ENCODE measurements around the gene CLPX. TPM values are rescaled to one million over a fixed set of nuclear protein-coding genes. Genes with fewer than 3 reads are reported as not detected.
"Not testable (repeated sequence)": the region's sequence is repeated elsewhere in the genome, so short reads cannot be mapped to it uniquely, and the experiment has no call there.

CLPX gene
- total RNA-seq, 1 donor from 2014 or later, result 72.6 TPM

DNA sequence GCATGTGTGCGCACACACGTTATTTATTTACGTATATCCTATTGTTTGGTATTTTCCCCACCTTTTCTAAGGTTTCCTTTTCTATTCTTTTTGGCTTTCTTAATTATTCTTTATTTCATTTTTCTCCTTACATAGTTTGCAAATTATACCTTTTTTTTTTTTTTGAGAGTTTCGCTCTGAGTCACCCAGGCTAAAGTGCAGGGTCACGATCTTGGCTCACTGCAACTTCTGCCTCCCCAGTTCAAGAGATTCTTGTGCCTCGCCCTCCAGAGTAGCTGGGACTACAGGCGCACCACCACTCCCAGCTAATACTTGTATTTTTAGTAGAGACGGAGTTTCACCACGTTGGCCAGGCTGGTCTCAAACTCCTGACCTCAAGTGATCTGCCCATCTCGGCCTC, 46.2 kb upstream of the CLPX start:
- Histone ChIP-seq H3K4me2 (no peak overlapping the region), H3K9me3 (ENCODE audit: low read depth) (no peaks in the 10 kb centered on the region), H3K4me3 (no peak overlapping the region), H3K79me2 (ENCODE audit: low read depth) (no peaks in the 10 kb centered on the region), H3K27me3 (no peaks in the 10 kb centered on the region), H3K36me3 (no peaks in the 10 kb centered on the region), H3K4me1 (no peaks in the 10 kb centered on the region), H3F3A (ENCODE audit: low read depth) (no peaks in the 10 kb centered on the region), H4K20me1 (ENCODE audit: low read depth) (no peaks in the 10 kb centered on the region), H2AFZ (replicated peaks) (no peak overlapping the region), H3K9ac (no peak overlapping the region), H3K27ac (no peak overlapping the region)
- peaks cover 4% of the 10 kb centered on the region for H3K4me1 Mint-ChIP-seq
- H3K36me3 Mint-ChIP-seq, result no peaks in the 10 kb centered on the region
- no peak overlapping the region for H3K4me3 Mint-ChIP-seq
- no peak overlapping the region for H3K27ac Mint-ChIP-seq
- no peak for DNase-seq (ENCODE audit: low spot score)
- no peak for TF ChIP-seq EZH2phosphoT487 (IDR thresholded peaks at IDR 0.05)
- TF ChIP-seq, protein P1, sequence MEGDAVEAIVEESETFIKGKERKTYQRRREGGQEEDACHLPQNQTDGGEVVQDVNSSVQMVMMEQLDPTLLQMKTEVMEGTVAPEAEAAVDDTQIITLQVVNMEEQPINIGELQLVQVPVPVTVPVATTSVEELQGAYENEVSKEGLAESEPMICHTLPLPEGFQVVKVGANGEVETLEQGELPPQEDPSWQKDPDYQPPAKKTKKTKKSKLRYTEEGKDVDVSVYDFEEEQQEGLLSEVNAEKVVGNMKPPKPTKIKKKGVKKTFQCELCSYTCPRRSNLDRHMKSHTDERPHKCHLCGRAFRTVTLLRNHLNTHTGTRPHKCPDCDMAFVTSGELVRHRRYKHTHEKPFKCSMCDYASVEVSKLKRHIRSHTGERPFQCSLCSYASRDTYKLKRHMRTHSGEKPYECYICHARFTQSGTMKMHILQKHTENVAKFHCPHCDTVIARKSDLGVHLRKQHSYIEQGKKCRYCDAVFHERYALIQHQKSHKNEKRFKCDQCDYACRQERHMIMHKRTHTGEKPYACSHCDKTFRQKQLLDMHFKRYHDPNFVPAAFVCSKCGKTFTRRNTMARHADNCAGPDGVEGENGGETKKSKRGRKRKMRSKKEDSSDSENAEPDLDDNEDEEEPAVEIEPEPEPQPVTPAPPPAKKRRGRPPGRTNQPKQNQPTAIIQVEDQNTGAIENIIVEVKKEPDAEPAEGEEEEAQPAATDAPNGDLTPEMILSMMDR (IDR thresholded peaks at IDR 0.05), result no peak
- TF ChIP-seq EZH2 (IDR thresholded peaks at IDR 0.05), result no peak
- no peaks in the 10 kb centered on the region for H3K9me3 Mint-ChIP-seq
- H3K27me3 Mint-ChIP-seq (ENCODE audit: insufficient read depth, low read depth), result peaks cover 1% of the 10 kb centered on the region

DNA sequence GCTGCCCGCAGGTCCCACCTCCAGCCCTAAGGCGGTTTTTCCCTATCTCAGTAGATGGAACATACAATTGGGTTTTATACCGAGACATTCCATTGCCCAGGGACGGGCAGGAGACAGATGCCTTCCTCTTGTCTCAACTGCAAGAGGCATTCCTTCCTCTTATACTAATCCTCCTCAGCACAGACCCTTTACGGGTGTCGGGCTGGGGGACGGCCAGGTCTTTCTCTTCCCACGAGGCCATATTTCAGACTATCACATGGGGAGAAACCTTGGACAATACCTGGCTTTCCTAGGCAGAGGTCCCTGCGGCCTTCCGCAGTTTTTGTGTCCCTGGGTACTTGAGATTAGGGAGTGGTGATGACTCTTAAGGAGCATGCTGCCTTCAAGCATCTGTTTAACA, 41.8 kb upstream of the CLPX start:
- DNase-seq (ENCODE audit: low spot score); H3K36me3 ChIP-seq; H3K9me3 ChIP-seq (ENCODE audit: low read depth); H3K4me2 ChIP-seq; H4K20me1 ChIP-seq (ENCODE audit: low read depth); H3K4me3 Mint-ChIP-seq; H3K9me3 Mint-ChIP-seq; H3K4me3 ChIP-seq; H3K27me3 ChIP-seq; H3F3A ChIP-seq (ENCODE audit: low read depth); H3K27me3 Mint-ChIP-seq (ENCODE audit: insufficient read depth, low read depth); H3K9ac ChIP-seq; H2AFZ ChIP-seq (replicated peaks); H3K4me1 ChIP-seq; H3K79me2 ChIP-seq (ENCODE audit: low read depth); H3K27ac ChIP-seq; H3K27ac Mint-ChIP-seq; H3K36me3 Mint-ChIP-seq: not testable (repeated sequence)
- H3K4me1 Mint-ChIP-seq, result peaks cover 12% of the 10 kb centered on the region

DNA sequence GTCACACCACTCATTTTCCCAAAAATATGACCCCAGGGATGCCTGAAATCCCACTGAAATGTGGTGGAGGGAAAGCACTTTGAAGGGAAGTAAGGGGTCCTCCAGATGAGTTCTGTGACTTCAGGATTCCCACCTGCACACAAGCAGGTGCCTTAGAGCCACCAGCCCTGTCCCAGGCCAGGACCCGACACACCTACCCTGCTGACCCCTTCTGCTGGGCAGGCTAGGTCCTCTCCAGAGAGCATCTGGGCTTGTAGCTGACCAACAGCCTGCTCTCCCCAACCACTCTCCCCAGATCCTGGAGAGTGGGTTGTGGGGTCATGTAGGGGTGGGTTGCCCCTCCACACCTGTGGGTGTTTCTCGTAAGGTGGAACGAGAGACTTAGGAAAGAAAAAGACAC, 41.1 kb upstream of the CLPX start:
- no peak overlapping the region for H2AFZ ChIP-seq (replicated peaks)
- H4K20me1 ChIP-seq (ENCODE audit: low read depth), result no peaks in the 10 kb centered on the region
- no peaks in the 10 kb centered on the region for H3K4me1 ChIP-seq
- no peak for DNase-seq (ENCODE audit: low spot score)
- Mint-ChIP-seq H3K27ac (no peak overlapping the region), H3K36me3 (no peaks in the 10 kb centered on the region), H3K4me3 (no peak overlapping the region), H3K27me3 (ENCODE audit: insufficient read depth, low read depth) (peaks cover 2% of the 10 kb centered on the region), H3K4me1 (peaks cover 15% of the 10 kb centered on the region), H3K9me3 (no peaks in the 10 kb centered on the region)
- H3K79me2 ChIP-seq (ENCODE audit: low read depth), result no peaks in the 10 kb centered on the region
- H3K36me3 ChIP-seq, result no peaks in the 10 kb centered on the region
- no peaks in the 10 kb centered on the region for H3K9me3 ChIP-seq (ENCODE audit: low read depth)
- no peaks in the 10 kb centered on the region for H3F3A ChIP-seq (ENCODE audit: low read depth)
- H3K27me3 ChIP-seq, result no peaks in the 10 kb centered on the region
- H3K9ac ChIP-seq, result no peak overlapping the region
- no peak overlapping the region for H3K27ac ChIP-seq
- H3K4me2 ChIP-seq, result no peak overlapping the region
- H3K4me3 ChIP-seq, result no peak overlapping the region
- TF ChIP-seq, protein P1 (IDR thresholded peaks at IDR 0.05), result no peak
- TF ChIP-seq EZH2phosphoT487 (IDR thresholded peaks at IDR 0.05) (no peak), EZH2 (IDR thresholded peaks at IDR 0.05) (no peak)

DNA sequence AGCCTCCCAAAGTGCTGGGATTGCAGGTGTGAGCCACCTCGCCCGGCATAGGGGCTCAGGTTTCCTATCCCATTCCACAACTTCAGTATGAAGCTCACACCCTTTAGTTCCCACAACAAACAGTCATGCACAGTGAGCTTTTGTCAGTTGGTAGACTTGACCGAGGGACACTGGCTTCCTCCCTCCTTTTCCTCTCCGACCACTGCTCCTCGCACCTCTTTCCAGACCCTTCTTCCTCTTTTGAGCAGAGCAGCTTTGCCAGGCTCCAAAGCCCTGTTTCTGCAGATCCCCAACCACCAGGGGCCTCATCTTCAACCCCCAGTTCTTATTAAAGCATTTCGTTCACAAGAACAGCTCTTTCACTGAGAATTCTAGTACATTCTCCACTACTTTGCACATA, 38.9 kb upstream of the CLPX start:
- Histone ChIP-seq H3K27me3 (no peaks in the 10 kb centered on the region), H3K27ac (no peak overlapping the region), H3K9me3 (ENCODE audit: low read depth) (no peaks in the 10 kb centered on the region), H3K4me1 (no peaks in the 10 kb centered on the region), H2AFZ (replicated peaks) (no peak overlapping the region), H3K79me2 (ENCODE audit: low read depth) (no peaks in the 10 kb centered on the region), H3K36me3 (no peaks in the 10 kb centered on the region), H3K9ac (no peak overlapping the region), H3K4me3 (no peak overlapping the region), H3K4me2 (no peak overlapping the region), H4K20me1 (ENCODE audit: low read depth) (no peaks in the 10 kb centered on the region), H3F3A (ENCODE audit: low read depth) (no peaks in the 10 kb centered on the region)
- Mint-ChIP-seq H3K4me3 (no peak overlapping the region), H3K27me3 (ENCODE audit: insufficient read depth, low read depth) (peaks cover 2% of the 10 kb centered on the region), H3K27ac (peak overlapping the region; percentile 48), H3K4me1 (peaks cover 15% of the 10 kb centered on the region), H3K36me3 (no peaks in the 10 kb centered on the region), H3K9me3 (no peaks in the 10 kb centered on the region)
- no peak for DNase-seq (ENCODE audit: low spot score)
- TF ChIP-seq, protein P1 (IDR thresholded peaks at IDR 0.05), result no peak
- TF ChIP-seq EZH2 (IDR thresholded peaks at IDR 0.05) (no peak), EZH2phosphoT487 (IDR thresholded peaks at IDR 0.05) (no peak)
